22Rv1 (cell line): Measurements from ENCODE around the gene PSAT1.

Experiments
- ZFX ChIP-seq: fragments of 450-650 bp; IDR thresholded peaks from 2 replicates; pipeline ENCODE4 v1.6.1; 2017; ENCODE audit warnings: antibody characterized with exemption, borderline replicate concordance
- TF ChIP-seq, protein P1 (sequence below): fragments of 450-650 bp; IDR thresholded peaks from 2 replicates; pipeline ENCODE4 v1.5.1; 2017; ENCODE audit warnings: mild to moderate bottlenecking

DNA sequence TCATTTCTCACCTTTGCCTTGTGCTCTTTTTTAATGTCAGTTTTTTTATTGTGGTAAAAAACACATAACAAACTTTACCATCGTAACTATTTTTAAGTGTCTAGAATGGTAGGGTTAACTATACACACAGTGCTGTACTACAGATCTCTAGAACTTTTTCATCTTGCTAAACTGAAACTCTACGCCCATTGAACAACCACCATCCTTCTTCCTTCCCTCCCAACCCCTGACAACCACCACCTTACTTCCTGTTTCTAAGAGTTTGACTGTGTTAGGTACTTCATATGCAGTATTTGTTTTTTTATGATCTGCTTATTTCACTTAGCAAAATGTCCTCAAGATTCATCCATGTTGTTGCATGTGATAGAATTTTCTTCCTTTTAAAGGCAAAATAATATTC, 54.9 kb downstream of the PSAT1 start:
- TF ChIP-seq, protein P1, sequence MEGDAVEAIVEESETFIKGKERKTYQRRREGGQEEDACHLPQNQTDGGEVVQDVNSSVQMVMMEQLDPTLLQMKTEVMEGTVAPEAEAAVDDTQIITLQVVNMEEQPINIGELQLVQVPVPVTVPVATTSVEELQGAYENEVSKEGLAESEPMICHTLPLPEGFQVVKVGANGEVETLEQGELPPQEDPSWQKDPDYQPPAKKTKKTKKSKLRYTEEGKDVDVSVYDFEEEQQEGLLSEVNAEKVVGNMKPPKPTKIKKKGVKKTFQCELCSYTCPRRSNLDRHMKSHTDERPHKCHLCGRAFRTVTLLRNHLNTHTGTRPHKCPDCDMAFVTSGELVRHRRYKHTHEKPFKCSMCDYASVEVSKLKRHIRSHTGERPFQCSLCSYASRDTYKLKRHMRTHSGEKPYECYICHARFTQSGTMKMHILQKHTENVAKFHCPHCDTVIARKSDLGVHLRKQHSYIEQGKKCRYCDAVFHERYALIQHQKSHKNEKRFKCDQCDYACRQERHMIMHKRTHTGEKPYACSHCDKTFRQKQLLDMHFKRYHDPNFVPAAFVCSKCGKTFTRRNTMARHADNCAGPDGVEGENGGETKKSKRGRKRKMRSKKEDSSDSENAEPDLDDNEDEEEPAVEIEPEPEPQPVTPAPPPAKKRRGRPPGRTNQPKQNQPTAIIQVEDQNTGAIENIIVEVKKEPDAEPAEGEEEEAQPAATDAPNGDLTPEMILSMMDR, result no peak
- TF ChIP-seq ZFX, result no peak
